ENCODE data around the gene NES. TPM values are rescaled to one million over a fixed set of nuclear protein-coding genes. Genes with fewer than 3 reads are reported as not detected.

The NES gene
- total and polyA plus RNA-seq, 2 experiments from 2014 or later: 25.0 to 95.9 TPM

DNA sequence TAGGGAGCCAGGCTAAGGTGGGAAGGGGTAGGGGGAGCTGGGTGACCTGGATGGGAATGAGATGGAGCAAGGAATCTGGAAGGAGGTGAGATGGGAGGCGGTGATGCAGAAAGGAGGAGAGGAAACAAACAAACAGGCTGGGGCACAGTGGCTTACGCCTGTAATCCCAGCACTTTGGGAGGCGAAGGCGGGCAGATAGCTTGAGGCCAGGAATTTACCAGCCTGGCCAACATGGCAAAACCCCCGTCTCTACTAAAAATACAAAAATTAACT is 17.4 kb upstream of the NES start:
- peaks cover 49% of the 10 kb centered on the region for H3K4me1 ChIP-seq (ENCODE audit: insufficient read depth)
- H3K9me2 ChIP-seq (ENCODE audit: insufficient read depth): no peaks in the 10 kb centered on the region
- peaks cover 22% of the 10 kb centered on the region for H3K27me3 ChIP-seq (ENCODE audit: insufficient read depth)
- H3K4me2 ChIP-seq: peak overlapping the region; percentile 81
- peak overlapping the region; percentile 78 for H2AFZ ChIP-seq
- DNase-seq (ENCODE audit: low spot score): peak; percentile 61
- peak overlapping the region; percentile 97 for H3K27ac ChIP-seq (ENCODE audit: low read depth)
- Mint-ChIP-seq H3K4me3 (peak overlapping the region; percentile 0; the same call in 1 of the 3 replicates), H3K36me3 (ENCODE audit: low read depth) (peaks cover 22% of the 10 kb centered on the region), H3K9me3 (no peaks in the 10 kb centered on the region; the same call in 2 of the 3 replicates), H3K27me3 (ENCODE audit: insufficient read depth, low read depth, poor library complexity) (peaks cover 22% of the 10 kb centered on the region), H3K27ac (peak overlapping the region; percentile 43), H3K4me1 (peaks cover 57% of the 10 kb centered on the region)
- H3K36me3 ChIP-seq (ENCODE audit: insufficient read depth): no peaks in the 10 kb centered on the region; the same call in 1 of the 2 replicates
- H3F3A ChIP-seq (replicated peaks; ENCODE audit: low read depth): peaks cover 36% of the 10 kb centered on the region
- H3K4me3 ChIP-seq: peak overlapping the region; percentile 51
- no peak for ATAC-seq
- H3K79me2 ChIP-seq (replicated peaks; ENCODE audit: insufficient read depth): no peaks in the 10 kb centered on the region
- TF ChIP-seq, protein P1, sequence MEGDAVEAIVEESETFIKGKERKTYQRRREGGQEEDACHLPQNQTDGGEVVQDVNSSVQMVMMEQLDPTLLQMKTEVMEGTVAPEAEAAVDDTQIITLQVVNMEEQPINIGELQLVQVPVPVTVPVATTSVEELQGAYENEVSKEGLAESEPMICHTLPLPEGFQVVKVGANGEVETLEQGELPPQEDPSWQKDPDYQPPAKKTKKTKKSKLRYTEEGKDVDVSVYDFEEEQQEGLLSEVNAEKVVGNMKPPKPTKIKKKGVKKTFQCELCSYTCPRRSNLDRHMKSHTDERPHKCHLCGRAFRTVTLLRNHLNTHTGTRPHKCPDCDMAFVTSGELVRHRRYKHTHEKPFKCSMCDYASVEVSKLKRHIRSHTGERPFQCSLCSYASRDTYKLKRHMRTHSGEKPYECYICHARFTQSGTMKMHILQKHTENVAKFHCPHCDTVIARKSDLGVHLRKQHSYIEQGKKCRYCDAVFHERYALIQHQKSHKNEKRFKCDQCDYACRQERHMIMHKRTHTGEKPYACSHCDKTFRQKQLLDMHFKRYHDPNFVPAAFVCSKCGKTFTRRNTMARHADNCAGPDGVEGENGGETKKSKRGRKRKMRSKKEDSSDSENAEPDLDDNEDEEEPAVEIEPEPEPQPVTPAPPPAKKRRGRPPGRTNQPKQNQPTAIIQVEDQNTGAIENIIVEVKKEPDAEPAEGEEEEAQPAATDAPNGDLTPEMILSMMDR (conservative IDR thresholded peaks at IDR 0.05; ENCODE audit: low read depth in 2 of 2): no peak
- TF ChIP-seq EZH2phosphoT487 (IDR thresholded peaks at IDR 0.05; ENCODE audit: unreplicated experiment) (no peak), ZNF331 (CRISPR knock-in tag; IDR thresholded peaks at IDR 0.05; ENCODE audit: low read depth) (no peak), NANOG (IDR thresholded peaks at IDR 0.05; ENCODE audit: borderline replicate concordance) (no peak), POLR2AphosphoS5 (IDR thresholded peaks at IDR 0.05; ENCODE audit: low read depth) (no peak), JUNB (IDR thresholded peaks at IDR 0.05; ENCODE audit: unreplicated experiment) (no peak), ZNF114 (CRISPR knock-in tag; IDR thresholded peaks at IDR 0.05) (no peak), CREB1 (CRISPR knock-in tag; IDR thresholded peaks at IDR 0.05; ENCODE audit: low read depth) (no peak), STAT1 (IDR thresholded peaks at IDR 0.05; ENCODE audit: unreplicated experiment) (no peak)
- TF ChIP-seq, protein P2, sequence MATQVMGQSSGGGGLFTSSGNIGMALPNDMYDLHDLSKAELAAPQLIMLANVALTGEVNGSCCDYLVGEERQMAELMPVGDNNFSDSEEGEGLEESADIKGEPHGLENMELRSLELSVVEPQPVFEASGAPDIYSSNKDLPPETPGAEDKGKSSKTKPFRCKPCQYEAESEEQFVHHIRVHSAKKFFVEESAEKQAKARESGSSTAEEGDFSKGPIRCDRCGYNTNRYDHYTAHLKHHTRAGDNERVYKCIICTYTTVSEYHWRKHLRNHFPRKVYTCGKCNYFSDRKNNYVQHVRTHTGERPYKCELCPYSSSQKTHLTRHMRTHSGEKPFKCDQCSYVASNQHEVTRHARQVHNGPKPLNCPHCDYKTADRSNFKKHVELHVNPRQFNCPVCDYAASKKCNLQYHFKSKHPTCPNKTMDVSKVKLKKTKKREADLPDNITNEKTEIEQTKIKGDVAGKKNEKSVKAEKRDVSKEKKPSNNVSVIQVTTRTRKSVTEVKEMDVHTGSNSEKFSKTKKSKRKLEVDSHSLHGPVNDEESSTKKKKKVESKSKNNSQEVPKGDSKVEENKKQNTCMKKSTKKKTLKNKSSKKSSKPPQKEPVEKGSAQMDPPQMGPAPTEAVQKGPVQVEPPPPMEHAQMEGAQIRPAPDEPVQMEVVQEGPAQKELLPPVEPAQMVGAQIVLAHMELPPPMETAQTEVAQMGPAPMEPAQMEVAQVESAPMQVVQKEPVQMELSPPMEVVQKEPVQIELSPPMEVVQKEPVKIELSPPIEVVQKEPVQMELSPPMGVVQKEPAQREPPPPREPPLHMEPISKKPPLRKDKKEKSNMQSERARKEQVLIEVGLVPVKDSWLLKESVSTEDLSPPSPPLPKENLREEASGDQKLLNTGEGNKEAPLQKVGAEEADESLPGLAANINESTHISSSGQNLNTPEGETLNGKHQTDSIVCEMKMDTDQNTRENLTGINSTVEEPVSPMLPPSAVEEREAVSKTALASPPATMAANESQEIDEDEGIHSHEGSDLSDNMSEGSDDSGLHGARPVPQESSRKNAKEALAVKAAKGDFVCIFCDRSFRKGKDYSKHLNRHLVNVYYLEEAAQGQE (IDR thresholded peaks at IDR 0.05; ENCODE audit: unreplicated experiment): no peak
- TF ChIP-seq, protein P3, sequence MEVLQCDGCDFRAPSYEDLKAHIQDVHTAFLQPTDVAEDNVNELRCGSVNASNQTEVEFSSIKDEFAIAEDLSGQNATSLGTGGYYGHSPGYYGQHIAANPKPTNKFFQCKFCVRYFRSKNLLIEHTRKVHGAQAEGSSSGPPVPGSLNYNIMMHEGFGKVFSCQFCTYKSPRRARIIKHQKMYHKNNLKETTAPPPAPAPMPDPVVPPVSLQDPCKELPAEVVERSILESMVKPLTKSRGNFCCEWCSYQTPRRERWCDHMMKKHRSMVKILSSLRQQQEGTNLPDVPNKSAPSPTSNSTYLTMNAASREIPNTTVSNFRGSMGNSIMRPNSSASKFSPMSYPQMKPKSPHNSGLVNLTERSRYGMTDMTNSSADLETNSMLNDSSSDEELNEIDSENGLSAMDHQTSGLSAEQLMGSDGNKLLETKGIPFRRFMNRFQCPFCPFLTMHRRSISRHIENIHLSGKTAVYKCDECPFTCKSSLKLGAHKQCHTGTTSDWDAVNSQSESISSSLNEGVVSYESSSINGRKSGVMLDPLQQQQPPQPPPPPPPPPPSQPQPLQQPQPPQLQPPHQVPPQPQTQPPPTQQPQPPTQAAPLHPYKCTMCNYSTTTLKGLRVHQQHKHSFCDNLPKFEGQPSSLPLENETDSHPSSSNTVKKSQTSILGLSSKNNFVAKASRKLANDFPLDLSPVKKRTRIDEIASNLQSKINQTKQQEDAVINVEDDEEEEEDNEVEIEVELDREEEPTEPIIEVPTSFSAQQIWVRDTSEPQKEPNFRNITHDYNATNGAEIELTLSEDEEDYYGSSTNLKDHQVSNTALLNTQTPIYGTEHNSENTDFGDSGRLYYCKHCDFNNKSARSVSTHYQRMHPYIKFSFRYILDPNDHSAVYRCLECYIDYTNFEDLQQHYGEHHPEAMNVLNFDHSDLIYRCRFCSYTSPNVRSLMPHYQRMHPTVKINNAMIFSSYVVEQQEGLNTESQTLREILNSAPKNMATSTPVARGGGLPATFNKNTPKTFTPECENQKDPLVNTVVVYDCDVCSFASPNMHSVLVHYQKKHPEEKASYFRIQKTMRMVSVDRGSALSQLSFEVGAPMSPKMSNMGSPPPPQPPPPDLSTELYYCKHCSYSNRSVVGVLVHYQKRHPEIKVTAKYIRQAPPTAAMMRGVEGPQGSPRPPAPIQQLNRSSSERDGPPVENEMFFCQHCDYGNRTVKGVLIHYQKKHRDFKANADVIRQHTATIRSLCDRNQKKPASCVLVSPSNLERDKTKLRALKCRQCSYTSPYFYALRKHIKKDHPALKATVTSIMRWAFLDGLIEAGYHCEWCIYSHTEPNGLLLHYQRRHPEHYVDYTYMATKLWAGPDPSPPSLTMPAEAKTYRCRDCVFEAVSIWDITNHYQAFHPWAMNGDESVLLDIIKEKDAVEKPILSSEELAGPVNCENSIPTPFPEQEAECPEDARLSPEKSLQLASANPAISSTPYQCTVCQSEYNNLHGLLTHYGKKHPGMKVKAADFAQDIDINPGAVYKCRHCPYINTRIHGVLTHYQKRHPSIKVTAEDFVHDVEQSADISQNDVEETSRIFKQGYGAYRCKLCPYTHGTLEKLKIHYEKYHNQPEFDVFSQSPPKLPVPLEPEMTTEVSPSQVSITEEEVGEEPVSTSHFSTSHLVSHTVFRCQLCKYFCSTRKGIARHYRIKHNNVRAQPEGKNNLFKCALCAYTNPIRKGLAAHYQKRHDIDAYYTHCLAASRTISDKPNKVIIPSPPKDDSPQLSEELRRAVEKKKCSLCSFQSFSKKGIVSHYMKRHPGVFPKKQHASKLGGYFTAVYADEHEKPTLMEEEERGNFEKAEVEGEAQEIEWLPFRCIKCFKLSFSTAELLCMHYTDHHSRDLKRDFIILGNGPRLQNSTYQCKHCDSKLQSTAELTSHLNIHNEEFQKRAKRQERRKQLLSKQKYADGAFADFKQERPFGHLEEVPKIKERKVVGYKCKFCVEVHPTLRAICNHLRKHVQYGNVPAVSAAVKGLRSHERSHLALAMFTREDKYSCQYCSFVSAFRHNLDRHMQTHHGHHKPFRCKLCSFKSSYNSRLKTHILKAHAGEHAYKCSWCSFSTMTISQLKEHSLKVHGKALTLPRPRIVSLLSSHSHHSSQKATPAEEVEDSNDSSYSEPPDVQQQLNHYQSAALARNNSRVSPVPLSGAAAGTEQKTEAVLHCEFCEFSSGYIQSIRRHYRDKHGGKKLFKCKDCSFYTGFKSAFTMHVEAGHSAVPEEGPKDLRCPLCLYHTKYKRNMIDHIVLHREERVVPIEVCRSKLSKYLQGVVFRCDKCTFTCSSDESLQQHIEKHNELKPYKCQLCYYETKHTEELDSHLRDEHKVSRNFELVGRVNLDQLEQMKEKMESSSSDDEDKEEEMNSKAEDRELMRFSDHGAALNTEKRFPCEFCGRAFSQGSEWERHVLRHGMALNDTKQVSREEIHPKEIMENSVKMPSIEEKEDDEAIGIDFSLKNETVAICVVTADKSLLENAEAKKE (CRISPR knock-in tag; IDR thresholded peaks at IDR 0.05): no peak
- H4K20me1 ChIP-seq (replicated peaks; ENCODE audit: insufficient read depth): no peaks in the 10 kb centered on the region
